HG02884 (cell line): ENCODE results near the gene IGSF9.

ENCODE experiments used
- ATAC-seq: cut with Tn5 transposase; IDR thresholded peaks from one replicate; pipeline ENCODE4 v1.9.1; 2021; ENCODE audit warnings: mild to moderate bottlenecking, moderate library complexity; ENCODE audit not compliant: unreplicated experiment

IGSF9 gene

DNA sequence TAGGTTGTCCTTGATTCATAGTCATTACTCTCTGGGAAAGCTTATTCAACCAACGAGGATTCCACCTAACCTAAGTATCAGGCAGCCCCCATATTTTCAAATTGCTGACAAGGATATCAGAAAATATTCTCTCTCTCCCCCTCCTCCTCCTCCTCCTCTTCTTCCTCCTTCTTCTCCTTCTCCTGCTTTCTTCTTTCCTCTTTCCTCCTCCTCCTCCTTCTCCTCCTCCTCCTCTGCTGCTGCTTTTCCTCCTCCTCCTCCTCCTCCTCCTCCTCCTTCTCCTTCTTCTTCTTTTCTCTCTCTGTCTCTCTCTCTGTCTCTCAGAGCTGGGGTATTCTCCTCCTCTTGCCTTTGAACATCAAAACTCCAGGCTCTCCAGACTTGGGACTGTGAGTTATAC is 2.5 kb upstream of the IGSF9 start:
- no peak for ATAC-seq

DNA sequence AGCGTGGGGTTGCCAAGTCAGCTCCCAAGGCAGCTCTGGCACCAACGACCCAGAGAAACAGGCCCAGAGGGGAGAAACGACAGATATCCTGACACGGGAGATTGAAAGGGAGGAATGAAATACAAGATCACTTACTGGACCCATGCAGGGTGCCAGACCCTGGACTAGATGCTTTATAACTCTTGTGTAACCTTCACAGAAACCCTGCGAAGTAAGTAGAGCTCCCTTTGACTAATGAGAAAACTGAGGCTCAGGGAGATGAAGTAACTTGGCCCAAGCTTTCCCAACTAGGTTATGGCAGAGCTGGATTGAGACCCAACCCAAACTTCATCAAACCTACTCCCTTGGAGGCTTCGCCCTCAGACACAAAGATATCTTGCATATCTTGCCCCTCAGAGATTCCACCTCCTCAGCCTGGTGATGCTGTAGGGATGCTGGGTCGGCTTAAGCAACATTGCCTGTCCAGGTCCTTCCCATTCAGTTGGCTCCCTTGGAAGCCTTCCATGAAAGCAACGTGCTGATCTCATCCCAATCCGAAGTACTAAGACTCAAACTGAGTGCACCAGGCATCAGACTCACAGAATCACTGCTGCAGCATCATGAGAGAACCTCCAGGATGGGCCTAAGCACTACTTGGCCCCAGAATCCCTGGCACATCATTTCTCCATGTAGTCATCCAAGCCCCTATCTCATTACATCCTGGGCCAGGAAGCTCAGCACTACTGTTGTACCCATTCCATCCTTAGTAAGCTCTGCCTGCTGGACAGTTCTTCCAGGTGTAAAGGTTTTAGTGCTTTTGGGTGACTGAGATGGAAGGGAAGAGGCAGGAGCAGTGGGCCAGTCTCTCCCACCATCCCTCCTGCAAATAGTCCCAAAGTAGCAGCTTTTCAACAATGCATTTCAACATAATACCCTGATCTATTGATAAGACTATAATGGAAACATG is 1.1 kb upstream of the IGSF9 start:
- no peak for ATAC-seq

- no peak for ATAC-seq
Observed at GRCh38 chr1:159944623-159945455, 574 bp downstream of the IGSF9 start.

- ATAC-seq: no peak
Observed at GRCh38 chr1:159943908-159944622, 1.3 kb downstream of the IGSF9 start.

DNA sequence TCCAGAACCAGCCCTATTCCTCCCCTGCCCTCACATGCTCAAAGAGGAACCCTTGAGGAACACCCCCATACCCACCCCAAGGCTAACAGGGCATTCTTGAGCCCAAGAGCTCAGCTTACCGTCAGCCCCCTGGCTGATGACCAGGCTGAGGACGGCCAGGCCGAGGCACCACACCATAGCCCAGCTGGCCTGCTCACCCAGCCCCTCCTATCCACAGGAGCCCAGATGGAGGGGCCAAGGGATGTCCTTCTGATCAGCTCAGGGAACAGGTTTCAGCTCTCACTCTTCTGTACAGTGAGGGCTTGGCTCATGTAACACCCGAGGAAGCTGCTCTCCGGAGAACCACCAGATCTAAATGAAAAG is 2.2 kb downstream of the IGSF9 start:
- no peak for ATAC-seq

GRCh38 chr1:159942632-159943277 is 2.7 kb downstream of the IGSF9 start:
- no peak for ATAC-seq

DNA sequence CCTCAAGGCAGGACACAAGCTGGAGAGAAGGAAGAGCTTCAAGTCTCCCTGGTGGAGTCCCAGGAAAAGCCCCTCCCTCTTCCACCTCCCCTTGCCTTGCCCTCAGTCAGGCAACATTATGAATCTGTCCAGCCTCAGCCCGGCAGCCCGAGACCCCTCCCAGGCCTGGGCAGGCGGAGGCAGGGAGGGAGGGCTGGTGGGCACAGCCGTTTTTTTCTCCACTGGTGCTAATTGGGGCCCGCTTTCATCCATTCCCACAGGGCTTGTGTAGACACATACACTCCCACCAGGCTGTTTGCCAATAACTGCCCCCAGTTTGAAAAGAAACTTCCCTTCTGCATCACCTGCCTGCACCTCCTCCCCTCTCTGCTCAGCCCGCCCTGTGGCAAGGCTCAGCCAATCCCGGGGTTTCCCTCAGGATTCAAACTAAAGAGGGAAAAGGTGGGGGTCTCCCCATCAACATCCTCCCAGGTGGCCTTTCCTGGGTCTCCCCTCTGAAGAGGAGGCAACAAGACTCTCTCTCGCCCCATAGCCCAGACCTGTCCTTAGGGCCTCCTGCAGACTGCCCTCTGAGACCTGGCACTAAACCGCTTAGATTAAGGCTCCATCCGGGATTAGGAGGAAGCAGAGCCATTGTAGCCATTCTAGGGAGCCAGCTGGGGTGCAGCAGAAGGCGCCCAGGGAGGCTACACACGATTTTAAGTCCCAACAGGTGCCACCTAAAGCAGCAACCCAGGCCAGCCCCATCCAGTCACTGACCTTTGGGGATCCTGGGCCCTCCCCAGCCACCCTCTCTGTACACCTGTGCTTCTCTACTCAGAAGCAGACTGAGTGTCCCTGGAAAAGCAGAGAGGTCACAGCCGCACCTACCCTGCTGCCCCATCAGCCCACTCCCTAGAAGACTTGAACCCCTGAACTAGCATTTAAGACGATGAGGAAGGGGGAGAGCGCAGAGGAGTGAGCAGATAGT is 3.5 kb downstream of the IGSF9 start:
- no peak for ATAC-seq

DNA sequence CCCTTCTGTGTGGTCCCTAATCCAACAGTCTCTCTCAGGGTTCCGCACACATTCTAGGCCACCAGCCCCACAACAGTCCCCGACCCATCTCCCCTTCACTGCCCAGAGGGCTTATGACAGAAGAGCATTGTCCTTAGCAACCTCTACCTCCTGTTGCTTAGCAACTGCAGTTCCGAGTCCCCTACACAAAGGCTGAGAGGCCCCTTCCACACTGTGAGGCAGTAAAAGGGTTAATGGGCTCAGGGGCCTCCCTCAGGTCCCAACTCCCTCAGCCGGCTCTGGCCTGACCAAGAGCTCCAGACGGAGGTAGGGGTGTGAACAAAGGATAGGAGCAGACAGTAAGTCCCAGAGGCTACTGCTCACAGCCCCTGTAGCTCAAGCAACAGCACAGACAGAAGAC is 4.3 kb downstream of the IGSF9 start:
- ATAC-seq: no peak

DNA sequence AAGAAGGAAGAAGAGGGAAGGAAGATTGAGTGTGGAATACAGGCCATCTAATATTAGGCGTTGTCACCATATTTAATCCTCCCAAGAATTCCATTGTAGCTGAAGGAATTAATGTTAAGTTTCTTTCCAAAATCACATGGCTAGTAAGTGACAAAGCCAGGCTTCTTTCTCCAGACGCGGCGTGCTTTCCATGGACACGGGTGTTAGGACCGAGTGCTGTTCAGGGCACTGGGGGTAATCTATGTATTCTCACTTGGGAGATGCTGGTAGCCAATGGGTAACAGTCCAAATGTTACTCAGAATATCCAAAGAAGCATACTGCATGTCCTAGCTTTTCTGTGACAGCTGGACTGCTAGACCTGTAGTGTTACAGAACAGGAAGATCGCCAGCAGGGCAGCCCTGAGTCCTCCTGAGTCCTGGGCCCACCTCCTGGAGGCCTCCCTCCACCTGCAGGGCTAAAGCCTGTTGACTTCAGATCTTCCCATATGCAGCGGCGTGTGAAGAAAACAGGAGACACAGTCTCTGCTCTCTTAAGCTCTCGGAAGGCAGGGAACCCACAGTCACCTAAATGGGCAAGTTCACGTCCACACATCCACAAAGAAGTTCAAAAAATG is 5.3 kb downstream of the IGSF9 start:
- no peak for ATAC-seq

DNA sequence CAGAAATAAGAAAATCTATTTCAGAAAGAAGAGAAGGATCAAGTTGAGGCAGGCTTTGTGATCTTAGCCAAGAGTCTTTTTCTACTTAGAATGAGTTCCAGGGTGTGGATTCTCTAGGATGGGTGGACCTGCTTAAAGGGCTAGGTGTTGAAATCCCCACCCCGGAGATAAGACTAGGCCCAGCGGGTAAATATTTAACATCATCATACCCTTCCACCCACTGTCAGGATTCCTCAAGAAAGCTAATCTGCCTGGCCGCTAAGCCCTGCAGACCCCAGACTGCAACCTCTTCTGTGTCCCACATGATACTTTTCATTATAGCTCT is 5.8 kb downstream of the IGSF9 start:
- ATAC-seq: no peak

DNA sequence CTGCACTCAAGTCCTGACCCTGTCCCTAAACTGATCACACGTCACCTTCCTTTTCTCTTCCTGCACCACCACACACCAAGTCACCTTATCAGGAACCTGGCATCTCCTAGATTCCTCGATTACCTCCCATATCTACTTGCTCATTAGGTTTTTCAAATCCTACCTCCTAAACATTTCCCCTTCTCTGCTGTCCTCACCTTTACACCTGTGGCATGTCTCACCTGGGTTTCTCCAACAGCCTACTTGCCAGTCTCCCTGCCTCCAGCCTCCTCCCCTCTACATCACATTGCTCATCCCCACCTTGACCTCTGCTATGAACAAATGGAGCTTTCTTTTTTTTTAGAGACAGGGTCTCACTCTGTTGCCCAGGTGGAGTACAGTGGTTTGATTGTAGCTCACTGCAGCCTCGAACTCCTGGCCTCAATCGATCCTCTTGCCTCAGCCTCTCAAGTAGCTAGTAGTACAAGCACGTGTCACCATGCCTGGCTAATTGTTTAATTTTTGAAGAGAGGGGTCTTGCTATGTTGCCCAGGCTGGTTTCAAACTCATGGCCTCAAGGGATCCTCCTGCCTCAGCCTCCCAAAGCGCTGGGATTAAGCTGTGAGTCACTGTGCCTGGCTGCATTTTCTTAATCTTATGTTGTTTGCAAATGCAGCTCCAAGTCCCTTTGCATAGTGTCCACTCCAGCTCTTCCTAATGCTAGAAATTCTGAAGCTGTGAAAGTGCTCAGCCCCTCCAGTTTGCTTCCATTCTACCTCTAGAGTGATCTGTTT is 6.3 kb downstream of the IGSF9 start:
- ATAC-seq: no peak

DNA sequence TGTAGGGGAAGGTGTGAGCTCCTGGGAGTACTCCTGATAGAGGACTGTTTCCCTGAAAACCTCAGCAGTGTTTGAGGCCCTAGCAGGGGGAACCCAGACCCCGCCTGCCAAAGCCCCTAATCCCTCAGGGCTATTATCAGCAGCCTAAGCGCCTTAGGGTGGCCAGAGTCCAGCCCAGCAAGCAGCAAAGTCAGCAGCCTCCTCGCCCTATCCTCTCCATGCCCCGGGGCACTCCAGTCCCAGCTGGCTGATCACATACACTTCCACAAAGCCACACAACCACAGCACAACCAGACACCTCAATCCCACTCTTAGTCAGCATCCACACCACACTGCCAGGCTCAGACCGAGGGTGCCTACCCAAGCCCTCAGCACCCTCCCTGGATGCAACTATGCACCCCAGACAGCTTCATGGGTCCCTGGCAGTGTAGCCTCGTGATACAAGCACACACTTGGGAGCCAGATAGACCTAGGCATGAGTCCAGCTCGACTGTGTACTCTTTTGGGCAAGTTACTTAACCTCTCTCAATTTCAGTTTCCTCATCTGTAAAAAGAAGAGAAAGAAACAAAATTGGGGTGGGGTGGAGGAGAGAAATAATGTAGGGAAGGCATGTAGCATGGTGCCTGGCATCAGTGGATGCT is 7.1 kb downstream of the IGSF9 start:
- no peak for ATAC-seq

GRCh38 chr1:159937054-159937750 is 8.2 kb downstream of the IGSF9 start:
- no peak for ATAC-seq

- no peak for ATAC-seq
Observed at GRCh38 chr1:159936273-159936904, 9.0 kb downstream of the IGSF9 start.

GRCh38 chr1:159935719-159936272 is 9.6 kb downstream of the IGSF9 start:
- ATAC-seq: no peak

DNA sequence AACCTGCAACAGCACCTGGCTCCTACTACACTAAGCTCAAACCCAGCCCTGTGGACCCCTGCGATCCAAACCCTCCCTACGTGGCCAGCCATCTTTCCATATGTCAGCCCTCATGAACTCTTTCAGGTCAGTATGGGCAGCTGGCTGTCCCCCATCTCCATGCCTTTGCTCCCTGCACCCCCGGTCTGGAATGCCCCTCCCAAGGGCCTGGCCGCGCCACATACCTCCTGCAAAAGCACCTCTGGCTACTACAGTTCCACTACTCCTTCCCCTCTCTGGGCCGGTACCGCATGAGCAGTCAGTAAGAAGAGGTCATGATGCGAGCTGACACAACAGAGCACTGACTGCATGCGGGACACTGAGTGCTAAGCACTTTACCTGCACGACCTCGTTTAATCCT is 10.1 kb downstream of the IGSF9 start:
- ATAC-seq: no peak
